SKM-1 treated with dmso at 0.1 percent for 144 hours (cell line): ENCODE results near the gene MIEF2.

ENCODE experiments used
- DNase-seq: peaks from one replicate; lab custom pipeline; 2025; ENCODE audit not compliant: unreplicated experiment; lab: John Stamatoyannopoulos, UW

The MIEF2 gene

DNA sequence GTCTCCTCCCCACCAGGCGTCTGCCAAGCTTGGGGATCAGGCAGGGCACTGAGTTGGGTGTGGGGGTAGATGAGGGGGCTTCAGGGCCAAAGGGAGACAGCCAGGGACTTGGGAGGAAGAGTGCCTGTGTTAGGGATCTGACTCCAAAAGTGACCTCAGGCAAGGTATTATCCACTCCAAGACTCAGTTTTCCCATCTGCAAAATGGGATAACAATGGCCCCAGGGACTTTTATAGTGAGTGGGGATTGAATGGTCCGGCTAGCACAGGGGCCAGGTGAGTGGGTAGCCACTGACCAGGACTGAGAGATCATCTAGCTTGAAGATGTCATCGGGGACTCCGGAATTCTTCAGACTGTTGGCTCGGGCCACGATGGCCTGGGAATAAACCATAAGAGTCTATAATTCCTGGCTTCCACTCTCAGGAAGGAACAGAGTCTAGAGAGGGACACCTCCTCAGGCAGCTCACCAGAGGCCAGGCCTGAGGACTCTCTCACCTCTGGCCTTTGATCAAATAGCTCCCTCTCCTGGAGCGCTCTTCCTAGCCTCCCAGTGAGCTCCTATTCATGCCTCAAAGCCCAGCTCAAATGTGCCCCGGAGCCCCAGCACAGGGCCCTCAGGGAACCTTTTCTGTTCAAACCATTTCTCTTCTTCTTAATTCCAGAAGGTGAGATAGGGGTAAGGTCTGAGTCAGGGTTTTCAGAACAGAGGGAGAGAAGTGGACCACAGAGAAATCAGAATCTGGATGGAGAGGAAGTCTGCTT is 5.4 kb upstream of the MIEF2 start:
- DNase-seq = no peak

- DNase-seq = no peak
Measured at GRCh38 chr17:18256351-18256750, 4.1 kb upstream of the MIEF2 start.

GRCh38 chr17:18256776-18257175 is 3.7 kb upstream of the MIEF2 start:
- no peak for DNase-seq

- no peak for DNase-seq
Measured at GRCh38 chr17:18257268-18257981, 3.0 kb upstream of the MIEF2 start.

- DNase-seq = peak; percentile 52
Measured at GRCh38 chr17:18257982-18258355, 2.5 kb upstream of the MIEF2 start.

DNA sequence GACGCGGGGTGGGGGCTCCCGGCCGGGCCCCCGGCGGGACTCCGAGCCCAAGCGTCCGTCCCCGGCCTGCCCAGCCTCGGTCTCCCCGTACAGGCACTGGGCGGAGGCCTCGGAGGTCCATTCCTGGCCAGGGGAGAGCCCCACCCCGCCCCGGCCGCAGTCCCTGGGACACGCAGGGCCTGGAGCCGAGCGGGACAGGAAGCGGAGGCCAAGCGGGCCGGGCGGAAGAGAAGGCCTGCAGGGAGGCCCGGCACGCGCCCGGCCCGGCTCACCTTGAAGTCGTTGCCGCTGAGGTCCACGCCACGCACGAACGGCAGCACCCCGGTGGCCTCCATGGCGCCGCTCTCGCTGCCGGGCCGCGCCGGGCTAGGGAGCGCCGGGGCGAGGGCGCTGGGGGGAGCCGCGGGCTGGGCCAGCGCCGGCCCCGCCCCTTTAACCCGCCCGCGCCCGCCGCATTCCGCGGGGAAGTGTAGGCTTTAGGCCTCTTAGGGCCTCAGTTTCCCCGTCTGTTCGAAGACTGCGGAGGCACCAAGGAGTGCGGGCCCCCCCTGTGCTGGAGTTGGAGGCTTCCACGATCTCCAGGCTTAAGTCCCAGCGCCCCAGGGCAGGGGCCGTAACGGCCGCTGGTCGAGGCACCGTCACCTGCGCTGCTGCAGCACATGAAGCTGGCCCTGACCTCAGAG is 2.0 kb upstream of the MIEF2 start, which contains the start of gene FLII:
Gene FLII (minus strand): TSS at position 383 of the 683 bp plus-strand sequence. CDS start 48 bp downstream, at position 335.
- no peak for DNase-seq

DNA sequence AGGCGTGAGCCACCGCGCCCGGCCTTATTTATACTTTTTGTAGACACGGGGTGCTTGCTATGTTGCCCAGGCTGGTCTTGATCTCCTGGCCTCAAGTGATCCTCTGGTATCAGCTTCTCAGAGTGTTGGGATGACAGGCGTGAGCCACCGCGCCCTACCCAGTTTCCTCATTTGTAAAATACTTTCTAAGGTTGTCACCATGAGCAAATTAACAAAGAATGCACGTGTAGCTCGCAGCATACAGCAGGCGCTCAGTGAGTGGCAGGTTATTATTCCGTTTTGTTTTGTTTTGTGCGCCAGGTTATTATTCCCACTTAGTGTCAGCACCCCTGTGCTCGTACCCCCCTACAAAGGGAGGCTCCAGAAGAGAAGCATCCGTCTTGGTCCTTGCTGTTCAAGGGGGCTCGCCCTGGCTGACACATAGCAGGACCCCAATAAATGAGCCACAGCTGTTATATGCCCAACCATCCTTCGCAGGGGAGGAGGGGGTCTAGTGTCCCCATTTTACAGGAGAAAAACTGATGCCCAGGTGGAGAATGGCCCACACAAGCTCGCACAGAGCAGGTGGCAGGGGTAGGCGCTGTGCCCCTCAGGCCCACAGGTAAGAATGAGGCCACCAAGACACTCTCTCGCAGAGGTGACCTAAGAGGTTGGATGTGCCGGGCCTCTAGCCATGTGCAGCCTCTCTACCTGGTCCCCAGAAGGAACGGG is 686 bp upstream of the MIEF2 start:
- no peak for DNase-seq

DNA sequence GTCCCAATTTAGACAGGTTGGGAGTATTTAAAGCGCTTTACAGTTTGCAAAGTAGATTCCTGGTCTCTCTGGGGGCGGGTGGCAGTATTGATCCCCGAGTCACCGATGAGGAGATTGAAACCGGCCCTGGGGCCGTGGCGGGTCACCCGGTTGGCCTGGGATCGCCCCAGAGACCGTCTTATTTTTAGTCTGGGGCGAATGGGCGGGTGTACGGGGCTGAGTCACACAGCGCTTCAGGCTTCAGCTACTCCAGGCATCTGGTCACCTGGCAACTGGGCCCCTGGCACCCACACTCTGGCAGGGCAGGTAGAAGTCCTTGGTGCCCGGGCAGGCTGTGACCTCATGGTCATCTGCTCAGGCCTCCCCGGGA is 669 bp downstream of the MIEF2 start:
- DNase-seq = no peak

DNA sequence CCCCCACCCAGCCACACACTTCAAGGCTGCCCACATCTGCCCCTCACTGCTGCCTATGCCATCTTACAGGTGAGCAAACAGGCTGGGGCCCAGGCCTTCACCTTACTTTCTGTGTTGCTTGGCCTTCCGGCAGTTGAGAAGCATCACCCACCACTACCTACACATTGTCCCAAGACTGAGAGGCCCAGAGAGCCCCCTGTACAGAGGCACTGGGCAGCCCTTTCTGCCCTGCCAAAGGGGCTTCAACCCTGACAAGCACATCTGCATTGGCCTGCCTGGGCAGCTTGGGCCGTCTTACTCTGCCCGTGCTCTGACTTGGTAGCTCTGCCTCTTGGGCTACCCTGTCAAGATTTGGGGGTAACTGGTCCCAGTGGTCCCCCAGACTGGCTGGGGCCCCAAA is 1.2 kb downstream of the MIEF2 start:
- DNase-seq = no peak

GRCh38 chr17:18262111-18262510 is 1.6 kb downstream of the MIEF2 start:
- DNase-seq = no peak

DNA sequence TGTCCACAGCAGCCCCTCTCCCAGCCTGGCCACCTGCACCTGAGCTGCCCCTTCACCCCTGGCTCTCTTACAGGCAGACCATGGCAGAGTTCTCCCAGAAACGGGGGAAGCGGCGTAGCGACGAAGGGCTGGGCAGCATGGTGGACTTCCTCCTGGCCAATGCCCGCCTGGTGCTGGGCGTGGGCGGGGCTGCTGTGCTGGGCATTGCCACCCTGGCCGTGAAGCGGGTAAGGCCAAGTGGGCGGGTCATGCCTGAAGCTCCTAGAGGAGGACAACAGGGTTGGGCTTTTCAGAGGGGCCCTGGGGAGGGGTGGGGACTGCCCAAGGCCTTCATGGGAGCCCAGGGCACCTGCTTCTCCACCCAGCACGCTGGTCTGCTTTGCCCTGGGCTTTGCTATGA is 2.2 kb downstream of the MIEF2 start:
- no peak for DNase-seq

DNA sequence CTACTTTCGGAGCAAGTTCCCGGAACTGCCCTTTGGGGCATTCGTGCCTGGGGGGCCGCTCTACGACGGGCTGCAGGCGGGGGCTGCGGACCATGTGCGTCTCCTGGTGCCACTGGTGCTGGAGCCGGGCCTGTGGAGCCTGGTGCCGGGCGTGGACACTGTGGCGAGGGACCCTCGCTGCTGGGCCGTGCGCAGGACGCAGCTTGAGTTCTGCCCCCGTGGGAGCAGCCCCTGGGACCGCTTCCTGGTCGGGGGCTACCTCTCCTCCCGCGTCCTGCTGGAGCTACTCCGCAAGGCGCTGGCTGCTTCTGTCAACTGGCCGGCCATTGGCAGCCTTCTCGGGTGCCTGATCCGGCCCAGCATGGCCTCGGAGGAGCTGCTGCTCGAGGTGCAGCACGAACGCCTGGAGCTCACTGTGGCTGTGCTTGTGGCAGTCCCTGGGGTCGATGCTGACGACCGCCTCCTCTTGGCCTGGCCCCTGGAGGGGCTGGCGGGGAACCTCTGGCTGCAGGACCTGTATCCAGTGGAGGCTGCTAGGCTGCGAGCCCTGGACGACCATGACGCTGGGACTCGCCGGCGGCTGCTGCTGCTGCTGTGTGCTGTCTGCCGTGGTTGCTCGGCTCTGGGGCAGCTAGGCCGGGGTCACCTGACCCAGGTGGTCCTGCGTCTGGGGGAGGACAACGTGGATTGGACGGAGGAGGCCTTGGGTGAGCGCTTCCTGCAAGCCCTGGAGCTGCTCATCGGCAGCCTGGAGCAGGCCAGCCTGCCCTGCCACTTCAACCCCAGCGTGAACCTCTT is 3.6 kb downstream of the MIEF2 start:
- DNase-seq = no peak

DNA sequence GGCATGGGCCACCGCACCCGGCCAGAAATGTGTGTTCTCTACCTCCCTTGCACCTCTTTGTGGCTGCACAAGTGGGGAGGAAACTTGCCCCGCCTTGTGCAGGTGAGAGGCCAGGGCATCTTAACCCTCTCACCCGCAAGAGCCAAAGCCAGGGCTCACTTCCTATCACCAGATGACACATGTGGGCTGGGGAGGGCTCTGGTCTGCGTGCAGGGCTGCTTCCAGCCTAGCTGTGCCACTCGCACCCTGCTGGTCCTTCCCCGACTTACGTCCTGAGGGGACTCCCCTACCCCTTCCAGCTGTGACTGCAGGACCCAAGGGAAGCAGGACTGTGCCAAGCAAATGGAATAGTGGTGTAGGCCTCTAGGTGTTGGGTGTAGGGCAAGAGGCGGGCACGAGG is 6.9 kb downstream of the MIEF2 start:
- DNase-seq = no peak

GRCh38 chr17:18267927-18268711 is 7.7 kb downstream of the MIEF2 start:
- no peak for DNase-seq

DNA sequence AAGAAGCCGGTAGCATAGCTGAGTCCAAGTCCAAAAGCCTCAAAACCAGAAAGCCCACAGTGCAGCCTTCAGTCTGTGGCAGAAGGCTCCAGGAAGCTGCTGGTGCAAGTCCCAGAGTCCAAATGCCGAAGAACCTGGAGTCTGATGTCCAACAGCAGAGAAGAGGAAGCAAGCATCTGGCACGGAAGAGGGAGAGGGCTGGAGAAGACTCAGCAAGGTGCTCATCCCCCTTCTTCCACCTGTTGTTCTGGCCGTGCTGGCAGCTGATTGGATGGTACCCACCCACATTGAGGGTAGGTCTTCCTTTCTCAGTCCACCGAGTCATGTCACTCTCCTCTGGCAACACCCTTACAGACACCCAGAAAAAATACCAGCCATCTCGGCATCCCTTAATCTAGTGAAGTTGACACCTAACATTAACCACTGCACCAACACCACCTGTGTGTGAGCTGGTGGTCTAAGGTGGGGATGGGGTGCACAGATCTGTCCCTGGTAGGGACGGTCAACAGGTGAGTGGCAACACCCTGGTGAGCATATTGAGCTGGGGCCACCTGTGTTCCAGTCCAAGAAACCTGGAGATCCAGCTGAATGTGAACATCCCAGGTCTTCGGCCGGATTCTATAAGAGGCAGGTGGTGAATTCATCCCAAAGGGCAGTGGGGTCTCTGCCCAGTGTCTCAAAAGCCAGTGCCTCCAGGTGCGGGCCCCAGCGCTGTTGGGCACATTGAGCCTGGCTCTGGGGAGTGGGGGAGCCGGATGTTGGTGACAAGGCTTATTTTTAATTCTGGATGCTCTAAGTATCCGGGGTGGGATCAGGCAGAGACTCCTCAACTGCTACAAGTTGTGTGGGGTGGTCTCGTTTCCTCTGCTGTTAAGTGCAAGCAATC is 9.8 kb downstream of the MIEF2 start:
- no peak for DNase-seq

DNA sequence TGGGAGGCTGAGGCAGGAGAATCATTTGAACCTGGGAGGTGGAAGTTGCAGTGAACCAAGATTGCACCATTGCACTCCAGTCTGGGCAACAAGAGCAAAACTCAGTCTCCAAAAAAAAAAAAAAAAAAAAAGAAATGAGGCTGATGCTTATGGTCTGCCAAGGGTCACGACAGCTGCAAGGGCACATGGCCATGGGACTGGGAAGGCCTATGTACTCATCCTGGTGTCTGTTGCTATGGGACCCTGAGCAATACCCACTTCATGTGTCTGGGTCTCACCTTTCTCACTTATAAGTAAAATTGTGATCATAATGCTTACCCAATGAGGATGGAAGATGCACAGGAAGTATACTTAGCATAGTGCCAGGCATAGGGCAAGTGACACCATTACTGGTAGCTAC is 16.6 kb downstream of the MIEF2 start:
- no peak for DNase-seq

GRCh38 chr17:18278867-18279266 is 18.4 kb downstream of the MIEF2 start:
- DNase-seq = no peak

GRCh38 chr17:18280249-18280648 is 19.8 kb downstream of the MIEF2 start:
- no peak for DNase-seq
